HCT116 (cell line): ENCODE data around the gene KIF5A.
"Not testable (repeated sequence)": the region's sequence is repeated elsewhere in the genome, so short reads cannot be mapped to it uniquely, and the experiment has no call there.

Experiments used
- EGR1 ChIP-seq: IDR thresholded peaks from 2 replicates; pipeline ENCODE4 v1.6.1; 2012; ENCODE audit warnings: low read depth
- EZH2 ChIP-seq: fragments of 200-600 bp; sonication (generic); IDR thresholded peaks from 2 replicates; pipeline ENCODE4 v1.6.1; 2017; ENCODE audit warnings: antibody characterized with exemption, mixed run types
- EZH2phosphoT487 ChIP-seq: fragments of 200-600 bp; IDR thresholded peaks from 2 replicates; pipeline ENCODE4 v1.6.1; 2018; ENCODE audit warnings: antibody characterized with exemption, borderline replicate concordance
- JUND ChIP-seq: IDR thresholded peaks from 2 replicates; pipeline ENCODE4 v1.6.1; 2012
- POLR2A ChIP-seq: IDR thresholded peaks from 2 replicates; pipeline ENCODE4 v1.7.0; 2011; ENCODE audit warnings: borderline replicate concordance; ENCODE audit not compliant: insufficient read depth, insufficient read length; ENCODE audit errors: extremely low read depth
- POLR2AphosphoS5 ChIP-seq: IDR thresholded peaks from 2 replicates; pipeline ENCODE4 v1.6.1; 2011; ENCODE audit warnings: mild to moderate bottlenecking, low read depth, low read length, moderate library complexity
- RAD21 ChIP-seq: IDR thresholded peaks from 2 replicates; pipeline ENCODE4 v1.6.1; 2012; ENCODE audit warnings: low read depth, mild to moderate bottlenecking
- SRF ChIP-seq: IDR thresholded peaks from 2 replicates; pipeline ENCODE4 v1.6.1; 2012; ENCODE audit warnings: low read depth
- TCF7L2 ChIP-seq: IDR thresholded peaks from 2 replicates; pipeline ENCODE4 v1.7.0; 2011; ENCODE audit warnings: borderline replicate concordance, inconsistent platforms; ENCODE audit not compliant: insufficient read depth, insufficient read length; ENCODE audit errors: extremely low read depth
- ZNF274 ChIP-seq: fragments of 200-500 bp; sonication (Bioruptor generic); IDR thresholded peaks from 2 replicates; pipeline ENCODE4 v1.6.1; 2014; ENCODE audit warnings: mild to moderate bottlenecking, low read depth, low read length, inconsistent platforms
- TF ChIP-seq, protein P1 (sequence below), 3 experiments: fragments of 200-600 bp in 1 of 3; sonication (generic) in 1 of 3; IDR thresholded peaks in 2 of 3; conservative IDR thresholded peaks in 1 of 3; 2 replicates each; pipeline ENCODE4 v1.5.1; 2012 to 2017; ENCODE audit warnings: low read depth in 2 of 3, low read length in 2 of 3, antibody characterized with exemption in 1 of 3, borderline replicate concordance in 1 of 3, control low read depth in 1 of 3, mild to moderate bottlenecking in 1 of 3, mixed read lengths in 1 of 3, mixed run types in 1 of 3, moderate library complexity in 1 of 3; ENCODE audit not compliant: insufficient read depth in 1 of 3
- TF ChIP-seq, protein P2 (sequence below): IDR thresholded peaks from 2 replicates; pipeline ENCODE4 v1.6.1; 2012
- TF ChIP-seq, protein P3 (sequence below): IDR thresholded peaks from 2 replicates; pipeline ENCODE4 v1.6.1; 2012; ENCODE audit warnings: low read depth

DNA sequence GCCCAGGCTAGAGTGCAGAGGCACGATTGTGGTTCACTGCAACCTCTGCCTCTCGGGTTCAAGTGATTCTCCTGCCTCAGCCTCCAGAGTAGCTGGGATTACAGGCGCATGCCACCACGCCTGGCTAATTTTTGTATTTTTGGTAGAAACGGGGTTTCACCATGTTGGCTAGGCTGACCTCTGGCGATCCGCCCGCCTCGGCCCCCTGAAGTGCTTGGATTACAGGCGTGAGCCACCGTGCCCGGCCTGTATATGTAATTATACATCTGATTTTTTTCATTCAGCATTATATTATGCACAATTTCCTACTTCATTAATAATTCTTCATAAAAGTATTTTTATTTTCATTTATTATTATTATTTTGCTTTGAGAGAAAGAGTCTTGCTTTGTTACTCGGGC, 20.6 kb downstream of the KIF5A start:
- TF ChIP-seq, protein P1, sequence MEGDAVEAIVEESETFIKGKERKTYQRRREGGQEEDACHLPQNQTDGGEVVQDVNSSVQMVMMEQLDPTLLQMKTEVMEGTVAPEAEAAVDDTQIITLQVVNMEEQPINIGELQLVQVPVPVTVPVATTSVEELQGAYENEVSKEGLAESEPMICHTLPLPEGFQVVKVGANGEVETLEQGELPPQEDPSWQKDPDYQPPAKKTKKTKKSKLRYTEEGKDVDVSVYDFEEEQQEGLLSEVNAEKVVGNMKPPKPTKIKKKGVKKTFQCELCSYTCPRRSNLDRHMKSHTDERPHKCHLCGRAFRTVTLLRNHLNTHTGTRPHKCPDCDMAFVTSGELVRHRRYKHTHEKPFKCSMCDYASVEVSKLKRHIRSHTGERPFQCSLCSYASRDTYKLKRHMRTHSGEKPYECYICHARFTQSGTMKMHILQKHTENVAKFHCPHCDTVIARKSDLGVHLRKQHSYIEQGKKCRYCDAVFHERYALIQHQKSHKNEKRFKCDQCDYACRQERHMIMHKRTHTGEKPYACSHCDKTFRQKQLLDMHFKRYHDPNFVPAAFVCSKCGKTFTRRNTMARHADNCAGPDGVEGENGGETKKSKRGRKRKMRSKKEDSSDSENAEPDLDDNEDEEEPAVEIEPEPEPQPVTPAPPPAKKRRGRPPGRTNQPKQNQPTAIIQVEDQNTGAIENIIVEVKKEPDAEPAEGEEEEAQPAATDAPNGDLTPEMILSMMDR (IDR thresholded peaks at IDR 0.05 in 2 of 3, conservative IDR thresholded peaks at IDR 0.05 in 1 of 3; ENCODE audit: borderline replicate concordance in 1 of 3, insufficient read depth in 1 of 3, low read depth in 2 of 3, low read length in 2 of 3): not testable (repeated sequence)
- TF ChIP-seq EGR1, TCF7L2, POLR2AphosphoS5, ZNF274, EZH2phosphoT487, POLR2A, SRF, EZH2, RAD21, JUND: not testable (repeated sequence)
- TF ChIP-seq, protein P2, sequence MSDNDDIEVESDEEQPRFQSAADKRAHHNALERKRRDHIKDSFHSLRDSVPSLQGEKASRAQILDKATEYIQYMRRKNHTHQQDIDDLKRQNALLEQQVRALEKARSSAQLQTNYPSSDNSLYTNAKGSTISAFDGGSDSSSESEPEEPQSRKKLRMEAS: not testable (repeated sequence)
- TF ChIP-seq, protein P3, sequence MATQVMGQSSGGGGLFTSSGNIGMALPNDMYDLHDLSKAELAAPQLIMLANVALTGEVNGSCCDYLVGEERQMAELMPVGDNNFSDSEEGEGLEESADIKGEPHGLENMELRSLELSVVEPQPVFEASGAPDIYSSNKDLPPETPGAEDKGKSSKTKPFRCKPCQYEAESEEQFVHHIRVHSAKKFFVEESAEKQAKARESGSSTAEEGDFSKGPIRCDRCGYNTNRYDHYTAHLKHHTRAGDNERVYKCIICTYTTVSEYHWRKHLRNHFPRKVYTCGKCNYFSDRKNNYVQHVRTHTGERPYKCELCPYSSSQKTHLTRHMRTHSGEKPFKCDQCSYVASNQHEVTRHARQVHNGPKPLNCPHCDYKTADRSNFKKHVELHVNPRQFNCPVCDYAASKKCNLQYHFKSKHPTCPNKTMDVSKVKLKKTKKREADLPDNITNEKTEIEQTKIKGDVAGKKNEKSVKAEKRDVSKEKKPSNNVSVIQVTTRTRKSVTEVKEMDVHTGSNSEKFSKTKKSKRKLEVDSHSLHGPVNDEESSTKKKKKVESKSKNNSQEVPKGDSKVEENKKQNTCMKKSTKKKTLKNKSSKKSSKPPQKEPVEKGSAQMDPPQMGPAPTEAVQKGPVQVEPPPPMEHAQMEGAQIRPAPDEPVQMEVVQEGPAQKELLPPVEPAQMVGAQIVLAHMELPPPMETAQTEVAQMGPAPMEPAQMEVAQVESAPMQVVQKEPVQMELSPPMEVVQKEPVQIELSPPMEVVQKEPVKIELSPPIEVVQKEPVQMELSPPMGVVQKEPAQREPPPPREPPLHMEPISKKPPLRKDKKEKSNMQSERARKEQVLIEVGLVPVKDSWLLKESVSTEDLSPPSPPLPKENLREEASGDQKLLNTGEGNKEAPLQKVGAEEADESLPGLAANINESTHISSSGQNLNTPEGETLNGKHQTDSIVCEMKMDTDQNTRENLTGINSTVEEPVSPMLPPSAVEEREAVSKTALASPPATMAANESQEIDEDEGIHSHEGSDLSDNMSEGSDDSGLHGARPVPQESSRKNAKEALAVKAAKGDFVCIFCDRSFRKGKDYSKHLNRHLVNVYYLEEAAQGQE: not testable (repeated sequence)
